HG02763 (cell line): ENCODE data around the gene MARCHF3.
A peak's percentile ranks its signal among the peaks of the same experiment; 100 is the strongest.
"Not testable (repeated sequence)": the region's sequence is repeated elsewhere in the genome, so short reads cannot be mapped to it uniquely, and the experiment has no call there.

Source experiments
- ATAC-seq: cut with Tn5 transposase; IDR thresholded peaks from one replicate; pipeline ENCODE4 v1.9.1; 2021; ENCODE audit warnings: mild to moderate bottlenecking, moderate library complexity; ENCODE audit not compliant: unreplicated experiment

The MARCHF3 gene

DNA sequence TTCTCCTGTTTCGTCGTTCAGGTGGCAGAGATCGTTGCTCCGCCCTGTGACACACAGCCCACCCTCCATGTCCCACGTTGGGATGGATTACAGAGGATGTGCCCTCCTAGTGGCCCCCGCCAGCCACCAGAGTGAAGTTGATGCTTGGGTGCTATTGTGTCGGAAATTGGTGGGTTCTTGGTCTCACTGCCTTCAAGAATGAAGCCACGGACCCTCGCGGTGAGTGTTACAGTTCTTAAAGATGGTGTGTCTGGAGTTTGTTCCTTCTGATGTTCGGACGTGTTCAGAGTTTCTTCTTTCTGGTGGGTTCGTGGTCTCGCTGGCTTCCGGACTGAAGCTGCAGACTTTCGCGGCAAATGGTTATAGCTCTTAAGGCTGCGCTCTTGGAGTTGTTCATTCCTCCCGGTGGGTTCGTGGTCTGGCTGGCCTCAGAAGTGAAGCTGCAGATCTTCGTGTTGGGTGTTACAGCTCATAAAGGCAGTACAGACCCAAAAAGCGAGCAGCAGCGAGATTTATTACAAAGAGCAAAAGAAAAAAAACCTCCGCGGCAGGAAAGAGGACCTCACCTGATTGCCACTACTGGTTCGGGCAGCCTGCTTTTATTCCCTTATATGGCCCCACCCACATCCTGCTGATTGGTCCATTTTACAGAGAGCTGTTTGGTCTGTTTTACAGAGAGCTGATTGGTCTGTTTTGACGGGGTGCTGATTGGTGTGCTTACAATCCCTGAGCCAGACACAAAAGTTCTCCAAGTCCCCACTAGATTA lies 176.6 kb downstream of the MARCHF3 start:
- not testable (repeated sequence) for ATAC-seq

DNA sequence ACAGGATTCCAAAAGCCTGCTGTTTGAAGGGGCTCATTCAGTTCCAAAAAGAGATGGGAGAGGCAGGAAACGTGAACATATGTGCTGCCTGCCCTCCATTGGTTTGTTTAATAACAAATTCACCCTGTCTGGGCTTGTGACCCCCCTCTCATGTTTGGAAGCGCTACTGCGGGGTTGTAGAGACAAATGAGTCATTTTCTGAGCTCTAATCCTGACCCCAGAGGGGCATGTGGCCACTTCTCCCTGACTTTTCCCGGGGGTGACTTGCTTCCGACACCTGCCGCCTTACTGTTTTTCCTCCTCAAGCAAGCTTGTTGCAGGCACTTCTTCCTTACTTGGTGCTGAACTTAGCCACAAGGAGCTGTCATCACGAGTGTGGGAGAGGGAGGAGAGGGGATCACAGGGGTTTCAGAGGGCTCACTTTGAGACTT lies 177.5 kb downstream of the MARCHF3 start:
- ATAC-seq = no peak

DNA sequence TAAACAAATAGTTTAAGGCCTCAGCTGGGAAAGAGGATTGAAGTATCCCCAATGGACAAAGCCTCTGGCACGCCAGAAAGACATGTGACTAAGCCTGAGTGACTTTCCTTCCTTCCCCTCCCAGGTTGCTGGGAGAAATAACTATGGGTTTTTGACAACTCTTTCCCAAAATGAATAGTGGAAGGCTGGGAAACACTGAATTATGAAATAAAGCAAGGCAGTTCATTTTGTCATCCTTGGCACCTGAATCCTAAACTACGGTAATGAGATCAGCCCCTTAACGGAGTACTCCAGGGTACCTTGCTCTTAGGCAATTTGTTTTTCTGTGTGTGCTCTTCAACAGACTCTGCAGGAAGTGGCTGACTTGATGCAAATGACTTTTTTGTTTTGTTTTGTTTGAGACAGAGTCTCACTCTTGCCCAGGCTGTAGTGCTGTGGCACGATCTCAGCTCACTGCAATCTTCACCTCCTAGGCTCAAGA lies 178.2 kb downstream of the MARCHF3 start:
- ATAC-seq = peak; percentile 65

DNA sequence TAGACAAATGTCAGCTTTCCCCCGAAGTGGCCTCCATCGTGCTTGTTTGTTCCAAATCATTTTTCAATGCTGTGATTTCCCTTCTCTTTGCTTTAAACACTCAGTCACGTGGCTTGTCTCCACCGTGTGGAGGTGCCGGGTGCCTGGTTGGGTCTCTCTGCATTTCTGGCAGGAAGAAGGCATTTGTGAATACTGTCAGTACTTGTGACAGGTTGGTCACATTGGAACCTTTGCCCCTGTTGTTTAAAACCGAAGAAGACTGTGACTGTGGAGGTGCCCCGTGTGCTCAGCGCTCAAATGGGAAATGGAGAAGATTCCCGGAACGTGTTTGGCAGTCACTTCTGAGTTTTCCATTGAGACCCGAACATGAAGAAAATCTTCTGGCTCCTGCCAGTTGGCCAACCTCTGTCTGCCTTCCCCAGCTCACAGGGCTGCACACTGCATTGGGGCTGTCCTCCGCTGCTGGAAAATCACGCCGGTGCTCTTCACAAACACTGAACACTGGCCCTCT lies 178.8 kb downstream of the MARCHF3 start:
- no peak for ATAC-seq

DNA sequence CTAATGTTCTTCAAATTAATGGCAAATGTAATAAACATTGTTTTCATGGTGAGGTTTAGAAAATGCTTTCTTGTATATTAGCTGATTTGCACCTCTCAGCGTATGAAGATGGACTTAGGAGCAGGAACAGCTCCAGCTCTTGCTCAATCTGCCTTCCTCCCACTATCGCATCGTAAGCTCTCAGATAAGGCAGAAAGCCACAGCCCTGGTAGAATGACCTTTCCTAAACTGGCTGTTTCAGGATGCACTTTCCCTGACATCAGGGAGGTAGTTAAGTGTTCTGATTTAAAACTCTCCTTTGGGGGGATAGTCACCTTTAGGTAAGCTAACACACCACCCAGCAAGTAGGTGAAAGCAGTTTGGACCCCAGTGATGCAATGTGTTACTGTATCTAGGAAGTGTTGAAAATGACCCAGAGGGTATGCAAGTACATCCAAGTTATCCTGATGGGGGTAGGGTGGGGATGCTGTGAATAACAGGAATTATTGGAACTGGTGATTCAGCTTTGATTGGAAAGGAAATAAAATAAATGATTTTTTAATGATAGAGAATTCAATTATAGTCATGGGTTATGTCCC lies 181.2 kb downstream of the MARCHF3 start:
- no peak for ATAC-seq

DNA sequence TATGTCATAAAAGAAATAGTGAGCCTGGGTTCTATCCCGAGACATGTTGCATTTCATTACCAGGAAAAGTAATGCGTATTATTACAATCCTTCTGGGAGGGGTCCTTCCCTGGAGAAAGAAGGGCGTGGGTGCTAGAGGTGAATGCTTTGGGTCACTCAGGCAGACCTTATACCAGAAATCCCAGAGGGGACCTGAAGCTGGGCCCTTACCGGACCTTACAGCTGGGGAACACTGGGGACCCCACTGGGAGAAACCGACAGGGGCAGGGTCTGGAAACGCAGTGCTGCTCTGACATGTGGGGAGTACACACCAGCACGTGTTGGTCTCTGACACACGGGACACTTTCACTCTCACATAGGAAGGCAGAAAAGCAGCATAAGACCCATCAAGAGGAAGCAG lies 182.1 kb downstream of the MARCHF3 start:
- no peak for ATAC-seq

DNA sequence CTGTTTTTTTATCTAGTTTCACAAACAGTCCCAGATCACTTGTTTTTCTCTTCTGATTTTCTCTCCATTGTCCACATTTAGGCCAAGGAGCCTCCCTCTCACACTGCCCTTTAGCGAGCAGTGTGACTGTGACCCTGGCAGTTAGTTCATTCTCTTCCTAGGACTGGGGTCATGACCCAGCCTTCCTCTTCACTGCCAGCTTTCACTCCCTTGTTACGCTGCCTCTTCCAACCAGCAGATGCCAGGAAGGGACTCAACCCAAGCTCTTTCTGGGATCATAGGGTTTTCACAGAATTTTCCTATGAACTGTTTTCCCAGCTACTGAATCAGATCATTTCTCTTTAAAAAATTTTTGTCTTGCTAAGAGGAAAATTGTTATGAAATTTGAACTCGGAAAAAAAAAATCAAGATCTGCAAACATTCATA lies 182.5 kb downstream of the MARCHF3 start:
- ATAC-seq = no peak

DNA sequence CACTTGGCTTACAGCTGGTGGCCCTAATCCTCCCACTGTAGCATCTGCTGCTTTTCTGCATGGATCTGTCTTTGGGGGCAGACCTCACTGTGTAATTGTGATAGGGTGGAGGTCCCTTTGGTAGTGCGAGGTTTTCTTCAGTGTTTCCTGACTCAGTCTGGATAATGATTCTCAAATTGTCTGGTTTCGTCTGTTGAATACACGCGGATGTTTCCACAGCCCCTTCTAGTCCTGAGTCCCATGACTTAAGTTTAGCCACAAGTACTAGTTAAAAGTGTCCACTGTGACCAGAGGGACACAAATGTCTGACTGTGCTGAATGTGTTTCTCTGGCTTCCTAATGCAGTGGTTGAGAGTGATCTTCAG lies 182.9 kb downstream of the MARCHF3 start:
- ATAC-seq = no peak

DNA sequence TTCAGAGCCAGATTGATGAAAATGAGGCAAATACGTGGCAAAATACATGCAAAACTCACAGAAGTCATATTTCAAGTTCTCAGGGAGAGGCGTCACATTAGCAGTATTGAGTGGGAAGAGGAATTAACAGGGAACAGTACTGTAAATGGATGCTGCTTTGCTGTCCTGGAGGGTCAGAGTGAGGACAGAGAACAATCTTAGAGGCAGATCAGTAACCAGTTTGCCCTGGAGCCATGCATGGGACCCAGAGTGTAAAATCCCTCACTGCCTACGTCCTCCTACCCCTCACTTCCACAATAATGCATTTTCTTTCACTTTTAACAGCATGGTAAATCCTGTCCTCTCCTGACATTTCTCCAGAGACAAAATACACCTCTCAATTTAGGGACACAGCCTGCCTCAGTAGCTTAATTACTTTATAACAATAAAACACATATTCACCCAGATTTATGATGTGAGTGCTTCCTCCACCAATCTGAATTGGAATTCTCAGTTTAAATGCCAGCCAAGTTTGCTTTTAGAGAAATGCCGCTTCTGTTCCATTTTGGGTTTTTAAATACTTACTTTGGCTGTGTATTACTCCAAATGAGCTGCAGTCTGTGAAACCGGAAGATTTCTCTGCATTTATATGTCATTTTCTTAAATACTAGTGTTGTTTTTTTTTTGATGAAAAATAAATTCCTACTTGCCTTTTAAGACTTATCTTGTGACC lies 183.5 kb downstream of the MARCHF3 start:
- no peak for ATAC-seq

DNA sequence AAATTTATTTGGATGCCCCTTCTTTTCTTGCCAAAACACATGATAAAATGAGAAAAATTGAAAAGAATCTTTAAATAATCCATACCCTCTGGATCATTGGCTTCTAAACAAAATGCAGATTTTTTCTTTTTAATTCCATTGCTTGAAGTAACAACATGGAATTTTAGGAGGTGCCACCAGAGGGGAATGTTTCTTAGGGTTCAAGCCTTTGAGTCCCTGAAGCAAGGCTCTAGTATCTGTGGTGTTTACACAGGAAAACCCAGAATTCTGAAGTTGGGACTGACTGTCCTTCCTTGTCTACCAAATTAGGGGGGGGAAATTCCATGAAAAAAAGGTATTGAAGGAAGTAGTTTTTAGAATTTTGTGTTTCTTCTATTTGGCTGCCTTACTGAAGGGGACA lies 184.0 kb downstream of the MARCHF3 start:
- ATAC-seq = no peak

DNA sequence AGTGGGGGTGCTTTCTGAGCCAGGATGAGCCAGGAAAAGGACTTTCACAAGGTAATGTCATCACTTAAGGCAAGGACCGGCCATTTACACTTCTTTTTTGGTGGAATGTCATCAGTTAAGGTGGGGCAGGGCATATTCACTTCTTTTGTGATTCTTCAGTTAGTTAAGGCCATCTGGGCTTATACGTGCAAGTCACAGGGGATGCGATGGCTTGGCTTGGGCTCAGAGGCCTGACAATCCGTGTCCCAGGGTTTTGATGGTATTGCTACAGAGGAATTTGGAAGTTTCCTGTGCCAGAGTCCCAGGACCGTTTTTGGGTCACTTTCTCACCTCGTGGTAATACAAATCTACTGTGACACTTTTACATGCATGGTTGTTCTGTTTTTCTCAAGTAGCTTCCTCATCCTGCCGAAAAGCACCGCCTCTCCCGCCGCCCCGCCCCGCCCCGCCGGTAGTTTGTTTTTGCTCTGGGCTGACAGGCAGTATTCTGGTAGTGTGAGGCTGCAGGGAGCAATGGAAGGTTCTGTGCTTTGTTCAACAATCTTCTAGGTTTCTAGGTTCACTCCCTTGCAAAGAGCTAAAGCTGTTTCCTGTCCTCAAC lies 184.8 kb downstream of the MARCHF3 start:
- ATAC-seq = peak; percentile 82

DNA sequence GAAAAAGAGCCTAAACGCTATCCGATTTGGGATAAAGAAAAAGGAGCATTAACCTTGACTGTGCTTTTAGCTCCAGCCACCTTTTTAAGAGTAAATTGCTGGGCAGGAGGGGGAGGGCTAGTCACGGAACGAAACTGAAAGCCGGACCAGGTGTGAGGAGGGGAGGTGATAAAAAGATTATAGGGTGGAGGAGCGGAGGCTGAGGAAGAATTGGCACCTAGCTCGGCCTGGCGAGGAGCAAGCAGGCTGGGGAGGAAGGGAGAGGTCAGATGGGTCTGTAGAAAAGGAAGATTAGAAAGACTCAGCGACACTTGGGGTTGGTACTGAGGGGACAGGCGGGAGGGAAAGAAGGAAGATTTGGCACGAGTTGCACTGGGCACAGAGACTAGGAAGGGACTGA lies 187.0 kb downstream of the MARCHF3 start:
- not testable (repeated sequence) for ATAC-seq

DNA sequence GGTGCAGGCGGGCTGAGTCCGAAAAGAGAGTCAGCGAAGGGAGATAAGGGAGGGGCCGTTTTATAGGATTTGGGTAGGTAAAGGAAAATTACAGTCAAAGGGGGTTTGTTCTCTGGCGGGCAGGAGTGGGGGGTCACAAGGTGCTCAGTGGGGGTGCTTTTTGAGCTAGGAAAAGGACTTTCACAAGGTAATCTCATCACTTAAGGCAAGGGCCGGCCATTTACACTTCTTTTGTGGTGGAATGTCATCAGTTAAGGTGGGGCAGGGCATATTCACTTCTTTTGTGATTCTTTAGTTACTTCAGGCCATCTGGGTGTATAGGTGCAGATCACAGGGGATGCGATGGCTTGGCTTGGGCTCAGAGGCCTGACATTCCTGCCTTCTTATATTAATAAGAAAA lies 191.0 kb downstream of the MARCHF3 start:
- ATAC-seq = not testable (repeated sequence)

DNA sequence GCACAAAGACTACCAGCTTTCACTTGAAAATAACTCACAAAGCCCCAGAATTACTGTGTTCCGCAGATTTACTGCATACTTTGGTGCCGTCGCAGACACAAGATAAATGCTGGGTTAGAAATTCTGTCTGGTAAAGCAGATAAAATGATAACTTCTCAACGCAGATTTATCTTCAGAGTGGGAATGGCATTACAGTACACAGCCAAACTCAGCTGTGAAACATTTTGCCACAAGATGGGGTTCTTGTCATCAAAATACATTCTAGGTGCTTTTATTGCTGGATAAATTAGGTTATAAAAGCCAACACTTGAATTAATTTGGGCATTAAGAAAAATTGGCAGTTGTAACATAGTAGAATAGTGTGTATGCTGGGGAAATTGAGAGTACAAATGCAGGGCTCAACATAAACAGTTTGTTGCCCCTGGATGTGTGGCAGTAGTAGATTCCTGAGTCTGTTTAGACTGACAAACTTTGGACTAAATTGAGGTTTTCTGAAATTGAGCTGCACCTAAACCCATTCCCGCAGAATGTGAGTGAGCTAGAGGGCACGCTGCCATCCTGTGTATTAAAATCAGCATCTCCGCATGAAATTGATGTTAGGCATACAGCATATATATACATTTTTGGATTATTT lies 192.3 kb downstream of the MARCHF3 start:
- ATAC-seq = no peak

DNA sequence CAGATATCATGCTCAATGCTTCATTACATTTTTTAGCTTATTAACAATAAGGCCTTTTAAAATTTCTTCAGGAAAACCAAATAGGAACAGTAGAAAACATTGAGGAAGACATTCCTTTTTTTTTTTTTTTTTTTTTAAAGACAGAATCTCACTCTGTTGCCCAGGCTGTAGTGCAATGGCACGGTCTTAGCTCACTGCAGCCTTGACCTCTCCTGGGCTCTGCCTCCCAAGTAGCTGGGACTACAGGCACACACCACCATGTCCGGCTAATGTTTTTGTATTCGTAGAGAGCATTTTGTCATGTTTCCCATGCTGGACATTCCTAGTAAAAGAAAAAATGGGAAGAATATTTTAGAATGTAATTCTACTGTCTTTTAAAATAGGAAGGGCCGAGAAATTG lies 193.1 kb downstream of the MARCHF3 start:
- no peak for ATAC-seq

DNA sequence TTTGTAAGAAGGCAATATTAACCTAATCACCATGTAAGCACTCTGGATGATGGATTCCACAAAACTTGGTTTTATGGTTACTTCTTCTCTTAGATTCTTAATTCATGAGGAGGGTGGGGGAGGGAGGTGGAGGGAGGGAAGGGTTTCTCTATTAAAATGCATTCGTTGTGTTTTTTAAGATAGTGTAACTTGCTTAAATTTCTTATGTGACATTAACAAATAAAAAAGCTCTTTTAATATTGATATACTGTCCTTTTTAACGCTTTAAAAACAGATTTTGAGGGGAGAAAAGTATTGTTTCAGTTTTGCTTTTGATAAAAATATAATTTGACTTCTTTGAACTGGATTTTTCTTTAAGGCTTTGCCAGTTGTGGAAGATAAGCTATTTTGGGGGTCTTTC lies 193.6 kb downstream of the MARCHF3 start:
- ATAC-seq = no peak

DNA sequence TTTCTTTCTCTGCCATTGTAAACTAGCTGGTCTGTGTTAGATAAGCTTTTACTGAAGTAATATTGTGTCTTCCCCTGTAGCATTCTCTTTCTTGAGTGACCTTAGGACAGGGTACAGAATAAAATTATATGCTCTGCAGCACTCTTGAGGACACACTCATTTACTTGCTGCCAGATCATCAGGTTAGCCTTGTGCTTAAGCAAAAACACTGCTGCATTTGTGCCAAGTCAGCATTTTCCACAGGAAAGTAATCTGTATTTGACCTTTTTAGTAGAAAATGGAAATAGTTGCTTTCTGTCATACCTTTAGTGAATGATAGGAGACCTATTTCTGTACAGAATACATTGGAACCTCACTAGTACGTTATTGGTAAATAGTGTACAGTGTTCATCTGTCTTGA lies 199.2 kb downstream of the MARCHF3 start:
- ATAC-seq = no peak

DNA sequence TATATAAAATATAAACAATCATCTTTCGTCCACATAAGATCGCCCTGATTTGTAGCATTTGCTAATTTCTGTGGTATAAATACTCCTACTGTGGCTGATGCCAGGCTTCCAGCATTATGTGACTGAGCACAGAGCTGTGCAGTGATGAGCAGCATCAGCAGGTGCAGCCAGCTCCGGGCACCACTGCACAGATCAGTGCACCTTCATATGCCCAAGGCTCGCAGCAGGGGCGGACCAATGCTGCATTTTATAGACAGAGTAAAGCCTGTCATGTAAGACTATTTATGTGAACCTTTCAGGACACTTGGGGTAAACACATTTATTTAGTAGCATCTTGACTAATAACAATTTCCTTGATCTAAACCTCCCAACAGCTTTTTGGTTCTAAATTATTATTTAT lies 200.3 kb downstream of the MARCHF3 start:
- no peak for ATAC-seq

DNA sequence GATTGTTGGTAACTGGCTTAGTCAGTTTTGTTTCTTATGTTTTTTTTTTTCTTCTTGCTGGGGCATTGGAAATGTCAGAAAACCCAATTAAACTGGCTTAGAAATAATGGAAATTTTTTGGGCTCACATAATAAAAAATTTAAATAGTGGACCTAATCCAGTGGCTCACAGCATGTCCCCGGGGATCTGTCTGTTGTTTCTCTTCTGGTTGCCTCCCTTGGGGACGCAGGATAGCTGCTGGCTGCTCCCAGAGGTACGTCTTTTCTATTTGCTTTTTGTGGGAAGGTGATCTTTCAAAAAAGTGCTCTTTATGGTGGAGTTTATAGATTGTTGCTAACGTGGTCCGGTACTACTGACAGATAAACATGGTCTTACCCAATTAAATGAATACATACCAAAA lies 201.3 kb downstream of the MARCHF3 start:
- ATAC-seq = no peak

DNA sequence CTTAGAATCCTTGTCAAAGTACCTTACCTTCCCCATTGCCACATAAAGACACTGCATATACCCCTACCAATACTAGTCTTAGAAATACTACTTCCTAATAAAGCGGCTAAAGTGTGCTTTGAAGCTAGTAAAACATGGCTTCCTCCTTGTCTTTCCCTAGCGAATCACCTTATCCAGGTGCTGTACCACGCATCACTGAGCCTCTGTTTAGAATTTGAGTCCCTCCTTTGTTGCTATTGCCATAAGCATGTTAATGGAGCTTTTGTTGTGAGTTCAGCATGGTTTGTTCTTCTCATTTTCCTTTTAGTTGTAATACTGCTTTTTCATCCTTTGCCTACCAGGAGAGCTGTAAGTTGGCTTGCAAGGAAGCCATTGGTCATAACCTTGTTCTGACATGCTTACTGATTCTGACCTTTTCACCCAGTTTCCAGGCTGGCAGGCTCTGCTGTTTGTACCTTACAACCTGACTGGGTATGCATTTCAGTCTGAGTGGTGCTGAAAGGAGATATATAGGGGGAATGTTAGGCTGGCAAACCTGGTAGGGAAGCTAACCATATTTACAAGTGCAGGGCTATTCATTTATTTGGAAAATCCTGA lies 203.6 kb downstream of the MARCHF3 start:
- ATAC-seq = no peak

DNA sequence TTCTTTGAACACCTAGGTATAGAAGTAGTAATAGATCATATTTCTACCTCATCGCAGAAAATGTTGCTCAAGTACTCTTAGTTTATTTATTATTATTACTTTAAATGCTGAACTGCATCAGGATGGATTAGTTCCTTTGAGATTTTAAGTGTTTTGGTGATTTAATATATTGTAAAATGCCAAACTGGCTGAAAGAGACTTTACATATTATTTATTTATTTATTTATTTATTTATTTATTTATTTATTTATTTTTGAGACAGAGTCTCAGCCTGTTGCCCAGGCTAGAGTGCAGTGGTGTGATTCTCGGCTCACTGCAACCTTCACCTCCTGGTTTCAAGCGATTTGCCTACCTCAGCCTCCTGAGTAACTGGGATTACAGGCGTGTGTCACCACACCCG lies 211.1 kb downstream of the MARCHF3 start:
- no peak for ATAC-seq
